ENCODE measurements around the gene TRAF3.

GRCh38 chr14:102770147-102771123 is 6.8 kb upstream of the TRAF3 start:
- no peak for TF ChIP-seq POLR2AphosphoS5 (IDR thresholded peaks at IDR 0.05; ENCODE audit: low read depth, low read length)
- TF ChIP-seq REST (IDR thresholded peaks at IDR 0.05; ENCODE audit: insufficient read depth in 1 of 2, low read depth in 2 of 2, low read length in 2 of 2), result no peak
- TF ChIP-seq SIN3A (IDR thresholded peaks at IDR 0.05; ENCODE audit: borderline replicate concordance, insufficient read depth, low read length), result no peak
